Skin of body (tissue), 2 donors: ENCODE data around the gene CIAPIN1. TPM values are rescaled to one million over a fixed set of nuclear protein-coding genes. Genes with fewer than 3 reads are reported as not detected.
"Not testable (repeated sequence)": the region's sequence is repeated elsewhere in the genome, so short reads cannot be mapped to it uniquely, and the experiment has no call there.

Experiments used
- DNase-seq: peaks from one replicate; lab custom pipeline; 2025; lab: John Stamatoyannopoulos, UW
- total RNA-seq: library from RNA; depleted of rRNA; stranded (reverse); fragments of >200 nt; gene quantifications from one replicate; pipeline ENCODE4 v1.2.3, GENCODE V29; 2014

CIAPIN1 gene
- total RNA-seq, 1 donor from 2014 or later: 40.9 TPM

- no peak for DNase-seq
Measured at GRCh38 chr16:57407521-57408353, 39.4 kb downstream of the CIAPIN1 start.

GRCh38 chr16:57406881-57407280 lies 40.3 kb downstream of the CIAPIN1 start:
- DNase-seq: no peak

GRCh38 chr16:57405097-57405496 lies 42.1 kb downstream of the CIAPIN1 start:
- DNase-seq: no peak

GRCh38 chr16:57403965-57404817 lies 43.0 kb downstream of the CIAPIN1 start, which contains the start of gene CCL17:
TSS of gene CCL17 (plus strand) at chr16:57404767. CDS start at chr16:57413933, 9,166 bp downstream.
- no peak for DNase-seq

GRCh38 chr16:57401943-57402640 lies 45.1 kb downstream of the CIAPIN1 start:
- no peak for DNase-seq

- DNase-seq: not testable (repeated sequence)
Measured at GRCh38 chr16:57397493-57397892, 49.7 kb downstream of the CIAPIN1 start.

GRCh38 chr16:57396786-57397185 lies 50.4 kb downstream of the CIAPIN1 start:
- DNase-seq: no peak

GRCh38 chr16:57395026-57395425 lies 52.2 kb downstream of the CIAPIN1 start:
- no peak for DNase-seq

- DNase-seq: no peak
Measured at GRCh38 chr16:57394444-57394843, 52.7 kb downstream of the CIAPIN1 start.

GRCh38 chr16:57392694-57393093 lies 54.5 kb downstream of the CIAPIN1 start:
- no peak for DNase-seq

GRCh38 chr16:57391708-57392107 lies 55.5 kb downstream of the CIAPIN1 start:
- DNase-seq: no peak

GRCh38 chr16:57391300-57391699 lies 55.9 kb downstream of the CIAPIN1 start:
- DNase-seq: no peak

GRCh38 chr16:57390636-57391295 lies 56.4 kb downstream of the CIAPIN1 start:
- DNase-seq: no peak

GRCh38 chr16:57389087-57389468 lies 58.1 kb downstream of the CIAPIN1 start:
- no peak for DNase-seq

- DNase-seq: no peak
Measured at GRCh38 chr16:57388359-57389086, 58.7 kb downstream of the CIAPIN1 start.

GRCh38 chr16:57387598-57388354 lies 59.4 kb downstream of the CIAPIN1 start:
- no peak for DNase-seq

- DNase-seq: peak; percentile 30
Measured at GRCh38 chr16:57386381-57386951, 60.7 kb downstream of the CIAPIN1 start.

GRCh38 chr16:57385083-57385482 lies 62.1 kb downstream of the CIAPIN1 start:
- no peak for DNase-seq
